GM19455 (cell line): Measurements from ENCODE around the gene ZNF592.
"Not testable (repeated sequence)": the region's sequence is repeated elsewhere in the genome, so short reads cannot be mapped to it uniquely, and the experiment has no call there.

Experiments used
- ATAC-seq: cut with Tn5 transposase; IDR thresholded peaks from one replicate; pipeline ENCODE4 v1.9.1; 2021; ENCODE audit not compliant: unreplicated experiment

ZNF592 gene

DNA sequence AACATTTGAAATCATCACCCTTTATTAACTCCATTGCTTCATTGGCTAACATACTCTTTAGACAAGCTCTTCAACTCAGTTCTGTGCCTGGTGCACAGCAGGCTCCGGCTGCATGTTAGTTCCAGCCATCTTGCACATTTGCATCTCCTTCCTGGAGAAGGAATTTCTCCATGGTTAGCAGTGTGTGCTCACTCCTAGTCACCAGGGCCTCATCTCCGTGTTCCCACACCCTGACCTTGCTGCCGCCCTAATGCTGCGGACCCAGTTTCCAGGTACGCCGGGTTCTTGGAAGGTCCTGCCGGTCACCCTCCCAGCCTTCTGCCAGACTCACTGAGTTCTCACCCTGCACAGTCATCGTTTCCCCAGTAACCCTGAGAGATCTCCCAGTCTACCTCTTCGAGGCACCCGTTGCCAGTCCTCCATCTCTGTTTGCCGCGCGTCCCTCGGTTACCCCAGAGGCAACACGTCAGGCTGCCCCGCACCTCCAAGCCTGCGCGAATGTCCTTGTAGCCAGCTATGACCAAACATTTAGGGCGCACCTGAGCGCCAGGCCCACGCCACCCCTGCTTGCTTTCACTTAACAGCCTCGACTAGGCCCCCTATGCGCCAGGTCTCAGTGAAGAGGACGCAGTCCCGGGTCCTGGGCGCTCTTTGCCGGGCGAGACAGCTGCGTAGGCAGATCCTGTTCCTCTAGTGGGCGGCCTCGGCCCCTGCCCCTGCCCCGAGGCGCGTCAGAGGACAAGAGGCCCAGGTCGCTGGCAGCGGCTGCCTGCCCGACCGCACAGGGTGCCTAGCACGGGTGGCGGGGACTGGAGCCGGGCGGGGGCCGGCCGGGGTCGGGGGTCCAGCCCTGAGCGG, 747 bp upstream of the ZNF592 start:
- peak; percentile 50 for ATAC-seq

DNA sequence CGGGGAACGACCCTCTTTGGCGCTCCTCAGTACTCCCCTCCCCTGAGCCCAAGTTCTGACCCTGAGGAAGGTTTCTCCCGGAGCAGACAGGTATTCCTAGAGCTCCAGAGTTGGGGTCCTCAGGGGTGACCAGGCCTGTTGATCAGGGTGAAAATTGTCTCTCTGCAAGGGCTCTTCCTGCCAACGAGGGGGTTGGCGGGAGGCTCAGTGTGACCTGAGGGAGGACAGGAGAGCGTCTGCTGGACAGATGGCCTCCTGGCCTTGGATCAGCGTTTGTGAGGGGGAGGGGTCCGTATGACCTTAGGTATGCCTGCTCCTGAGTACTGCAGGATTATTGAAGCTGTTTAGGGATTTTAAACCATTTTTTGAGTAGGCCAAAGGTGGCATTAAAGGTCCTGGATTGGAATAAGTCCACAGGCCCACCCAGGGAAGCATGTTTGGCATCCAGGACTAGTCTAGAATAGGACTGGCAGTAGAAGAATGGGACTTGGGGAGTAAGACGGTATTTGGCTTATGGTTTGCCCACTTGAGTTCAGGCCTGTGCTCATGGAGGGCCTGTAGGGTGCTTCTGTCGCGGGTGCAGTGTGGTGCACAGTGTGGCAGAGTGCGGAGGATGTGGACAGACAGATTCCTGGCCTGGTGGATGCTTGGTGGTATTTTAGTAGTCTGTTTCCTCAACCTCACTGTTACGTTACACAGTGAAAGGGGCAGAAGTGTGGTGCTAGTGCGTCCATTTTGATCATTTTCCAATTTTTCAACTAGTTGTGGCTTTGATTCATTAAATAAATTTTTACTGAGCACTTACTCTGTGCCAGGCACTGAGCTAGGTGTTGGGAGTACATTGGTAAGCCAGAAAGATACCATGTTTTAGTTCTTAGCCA, 959 bp downstream of the ZNF592 start:
- peak; percentile 0 for ATAC-seq

DNA sequence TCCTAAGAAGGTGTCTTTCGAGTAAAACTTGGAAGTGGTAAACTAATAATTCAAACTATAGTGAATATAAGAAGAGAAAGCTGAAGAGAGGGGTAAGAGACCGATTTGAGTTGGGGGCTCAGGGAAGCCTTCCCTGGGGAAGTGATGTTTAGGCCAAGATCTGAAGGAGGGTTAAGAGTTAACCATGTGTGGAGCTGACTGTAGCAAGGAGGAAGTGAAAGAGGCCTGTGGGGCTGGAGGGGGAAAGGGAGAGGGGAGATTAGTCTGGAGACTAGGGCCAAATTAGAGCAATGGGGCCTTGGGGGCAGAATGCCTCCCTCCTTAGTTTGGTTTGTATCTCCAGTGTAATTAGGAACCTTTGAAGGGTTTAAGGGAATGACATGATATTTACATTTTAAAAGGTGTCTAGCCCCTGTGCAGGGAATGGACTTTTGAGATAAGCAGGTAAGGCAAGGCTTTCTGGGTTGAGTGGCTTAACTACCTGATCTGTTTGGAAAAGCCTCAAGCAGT, 2.2 kb downstream of the ZNF592 start:
- peak; percentile 23 for ATAC-seq

DNA sequence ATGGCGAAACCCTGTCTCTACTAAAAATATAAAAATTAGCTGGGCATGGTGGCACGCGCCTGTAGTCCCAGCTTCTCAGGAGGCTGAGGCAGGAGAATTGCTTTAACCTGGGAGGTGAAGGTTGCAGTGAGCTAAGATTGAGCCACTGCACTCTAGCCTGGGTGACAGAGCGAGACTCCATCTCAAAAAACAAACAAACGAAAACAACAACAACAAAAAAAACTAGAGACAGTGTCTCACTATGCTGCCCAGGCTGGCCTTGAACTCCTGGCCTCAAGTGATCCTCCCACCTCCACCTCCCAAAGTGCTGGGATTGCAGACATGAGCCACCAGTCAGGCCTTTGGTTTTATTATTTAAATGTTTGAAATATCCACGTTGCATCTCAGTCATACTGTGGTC, 3.3 kb downstream of the ZNF592 start:
- ATAC-seq: not testable (repeated sequence)

DNA sequence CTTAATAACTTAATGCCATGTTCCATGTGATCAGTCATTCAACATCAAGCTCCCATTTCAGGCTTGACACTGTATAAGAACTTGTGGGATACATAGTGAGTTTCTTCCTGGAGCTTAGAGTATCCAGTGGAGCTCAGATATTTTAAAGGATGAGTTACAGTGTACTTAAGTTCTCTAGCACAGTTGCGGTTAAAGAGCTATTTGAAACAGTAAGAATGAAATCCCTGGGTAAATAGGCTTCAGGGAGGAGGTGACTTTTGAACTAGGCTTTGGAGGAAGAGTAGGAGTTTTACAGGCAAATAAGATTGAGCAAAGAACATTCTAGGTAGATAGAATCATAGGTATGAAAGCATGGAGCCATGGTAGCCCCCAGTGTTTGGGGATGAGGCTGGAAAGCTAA, 3.8 kb downstream of the ZNF592 start:
- ATAC-seq: no peak

DNA sequence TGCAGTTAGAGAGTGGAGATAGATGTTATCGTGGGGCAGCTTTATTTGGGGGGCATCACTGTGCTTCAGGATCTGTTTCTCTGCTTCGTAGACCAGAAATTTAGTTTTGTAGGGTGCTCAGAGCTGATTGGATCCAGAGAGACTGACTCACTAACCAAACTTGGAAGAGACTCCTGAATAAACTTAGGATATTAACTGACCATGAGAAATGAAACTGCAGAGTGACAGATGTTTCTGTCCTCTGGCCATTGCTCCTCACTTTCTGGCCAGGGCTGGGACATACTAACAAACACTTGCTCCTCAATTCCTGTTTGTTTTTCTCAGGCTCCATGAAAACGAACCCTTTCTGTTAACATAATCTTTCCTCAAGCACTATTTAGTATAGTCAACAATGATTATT, 4.3 kb downstream of the ZNF592 start:
- ATAC-seq: no peak

DNA sequence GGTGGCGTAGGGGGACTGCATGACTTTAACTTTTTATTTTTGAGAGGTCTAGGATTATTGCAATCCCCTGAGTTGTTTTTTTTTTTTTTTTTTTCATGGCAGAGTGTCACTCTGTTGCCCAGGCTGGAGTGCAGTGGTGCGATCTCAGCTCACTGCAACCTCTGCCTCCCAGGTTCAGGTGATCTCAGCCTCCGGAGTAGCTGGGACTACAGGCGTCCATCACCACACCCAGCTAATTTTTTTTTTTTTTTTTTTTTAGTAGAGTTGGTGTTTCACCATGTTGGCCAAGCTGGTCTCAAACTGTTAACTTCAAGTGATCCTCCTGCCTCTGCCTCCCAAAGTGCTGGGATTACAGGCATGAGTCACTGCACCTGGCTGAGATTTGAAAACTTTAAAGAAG, 6.5 kb downstream of the ZNF592 start:
- not testable (repeated sequence) for ATAC-seq

DNA sequence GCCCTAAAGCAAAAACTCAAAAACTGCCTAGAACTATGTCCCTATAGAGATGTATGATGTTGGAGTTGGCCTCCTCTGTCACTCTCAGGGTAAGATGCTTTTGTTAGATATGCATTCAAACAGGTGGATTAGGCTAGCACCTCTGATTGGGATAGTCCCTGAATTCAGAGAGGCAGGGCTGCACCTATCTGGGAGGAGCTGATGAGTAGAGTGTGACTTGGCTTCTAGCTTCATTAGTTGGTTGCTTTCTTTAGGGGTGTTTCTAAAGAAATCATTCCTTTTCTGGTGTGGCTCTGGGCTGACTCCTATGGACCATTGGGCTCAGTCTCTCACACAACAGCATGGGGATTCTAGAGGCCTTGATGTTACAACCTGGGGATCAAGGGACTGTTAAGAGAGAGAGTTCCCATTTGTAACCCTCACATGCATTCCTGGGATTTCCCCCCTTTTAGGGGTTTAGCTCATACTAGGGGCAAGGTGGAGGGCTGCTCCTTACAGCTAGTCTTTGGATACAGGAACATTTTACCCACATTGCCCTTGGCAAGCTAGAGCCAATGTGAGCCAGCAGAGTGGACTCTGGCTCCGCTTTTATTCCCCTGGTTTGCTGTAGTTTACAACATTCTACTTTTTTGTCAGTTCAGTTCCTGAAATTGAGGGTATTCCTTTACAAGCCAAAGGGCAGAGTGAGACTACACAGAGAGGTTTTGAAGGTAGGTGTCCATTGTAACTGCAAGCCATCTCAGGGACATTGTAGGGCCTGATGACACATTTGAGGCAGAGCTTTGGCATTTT, 7.5 kb downstream of the ZNF592 start:
- no peak for ATAC-seq

DNA sequence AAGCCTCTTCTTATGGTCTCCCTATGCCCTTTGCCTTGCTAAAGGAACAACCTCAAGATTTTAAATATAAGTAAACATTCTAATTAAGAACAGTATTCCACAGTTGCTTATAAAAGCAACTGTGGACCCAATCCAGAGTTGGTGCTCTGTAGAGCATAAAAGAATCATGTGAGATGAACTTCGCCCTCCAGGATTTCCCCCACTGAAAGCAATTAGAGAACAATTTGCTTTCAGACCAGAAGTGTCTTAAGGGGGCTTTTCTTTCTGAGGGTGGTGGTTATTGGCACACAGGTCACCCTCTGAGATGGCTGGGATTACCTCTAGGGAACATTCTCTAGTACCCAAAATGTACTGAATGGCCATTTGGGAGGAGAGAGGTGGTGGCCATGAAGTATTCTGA, 10.6 kb downstream of the ZNF592 start:
- no peak for ATAC-seq

DNA sequence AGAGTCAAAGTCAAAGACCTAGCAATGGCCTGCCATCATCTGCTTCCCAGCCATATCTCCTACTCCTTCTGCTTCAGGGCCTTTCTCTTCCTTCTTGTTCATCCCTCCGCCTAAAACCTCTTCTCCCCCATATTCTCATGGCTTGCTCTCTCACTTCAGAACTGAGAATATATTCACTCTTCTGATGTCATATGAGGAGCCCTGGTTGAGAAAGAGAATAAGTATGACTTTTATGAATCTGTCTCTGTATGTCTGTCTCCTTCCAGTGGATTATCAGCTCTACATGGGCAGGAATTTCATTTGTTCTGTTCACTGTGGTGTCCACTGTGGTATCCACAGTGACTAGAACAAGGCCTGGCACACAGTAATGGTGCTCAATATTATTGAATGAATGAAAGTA, 11.8 kb downstream of the ZNF592 start:
- ATAC-seq: no peak

DNA sequence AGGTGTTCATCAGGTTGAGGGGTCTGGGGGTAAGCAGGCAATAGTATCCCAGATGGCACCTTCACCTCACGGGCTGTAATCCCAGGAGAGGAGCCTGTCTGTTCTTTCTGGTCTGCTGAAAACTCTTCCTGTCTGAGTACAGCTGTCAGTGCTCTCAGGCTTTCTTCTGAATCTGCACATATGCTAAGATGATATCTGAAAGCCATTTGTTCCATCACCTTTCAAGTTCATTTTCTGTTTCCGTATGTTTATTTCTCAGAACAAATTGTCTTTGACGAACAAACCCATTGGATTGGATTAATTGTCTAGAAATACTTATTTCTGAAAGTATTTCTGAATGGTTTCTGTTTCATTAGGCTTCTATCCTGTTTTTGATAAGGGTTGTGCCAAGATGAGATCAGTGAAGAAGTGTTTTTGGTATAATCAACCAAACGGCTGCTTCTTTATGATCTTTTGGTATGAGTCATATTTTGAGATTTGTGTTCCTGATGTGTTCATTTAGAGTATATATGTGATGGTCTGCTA, 13.3 kb downstream of the ZNF592 start:
- peak; percentile 52 for ATAC-seq

DNA sequence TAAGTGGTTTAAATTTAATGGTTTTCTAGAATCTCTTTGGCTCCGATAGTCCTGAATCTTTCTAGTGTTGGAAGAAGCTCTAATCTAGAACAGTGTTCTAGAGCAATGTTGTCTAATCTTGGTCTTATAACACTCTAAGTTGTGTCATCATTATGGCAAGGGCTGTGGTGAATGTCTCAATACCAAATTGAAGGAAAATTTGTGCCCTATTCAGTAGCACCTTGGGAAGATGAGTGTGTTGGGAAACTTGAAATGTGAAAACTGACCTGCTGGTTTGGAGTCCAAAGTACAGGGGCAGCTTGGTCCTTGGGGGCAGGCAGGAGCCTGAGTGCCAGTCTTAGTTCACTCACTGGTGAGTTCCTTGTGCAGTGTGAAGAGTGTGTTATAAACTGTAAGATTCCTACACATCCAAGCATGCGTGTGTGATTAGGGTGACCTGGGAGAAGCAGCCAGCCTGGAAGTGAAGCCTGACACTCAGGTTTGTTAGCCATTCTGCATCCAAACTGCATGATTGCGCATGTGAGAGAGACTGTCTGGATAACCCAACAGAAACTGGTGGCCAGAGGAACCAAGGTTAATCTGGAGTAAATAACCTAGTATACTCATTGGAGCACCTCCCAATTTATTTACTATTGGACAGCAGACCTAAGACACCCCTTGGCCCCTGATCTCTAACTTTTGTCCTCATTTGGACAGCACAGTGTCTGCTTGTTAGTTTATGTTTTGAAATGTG, 14.6 kb downstream of the ZNF592 start:
- ATAC-seq: no peak

DNA sequence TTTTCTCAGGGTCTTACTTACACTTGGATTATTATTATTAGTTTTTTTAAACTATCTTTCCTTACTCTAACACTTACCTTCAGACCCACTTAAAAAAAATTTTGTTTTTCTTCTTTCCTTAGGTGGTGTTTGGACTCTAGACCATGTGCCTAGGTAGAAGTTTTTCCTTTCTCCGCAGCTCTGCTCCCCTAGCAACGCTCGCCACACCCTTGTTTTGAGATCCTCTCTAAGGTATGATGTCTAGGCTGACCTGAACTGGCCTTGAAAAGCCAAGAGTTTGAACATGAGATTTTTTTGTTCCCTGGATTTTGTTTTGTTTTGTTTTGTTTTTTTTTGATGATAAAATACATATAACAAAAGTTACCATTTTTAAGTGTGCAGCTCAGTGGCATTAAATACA, 16.2 kb downstream of the ZNF592 start:
- no peak for ATAC-seq

DNA sequence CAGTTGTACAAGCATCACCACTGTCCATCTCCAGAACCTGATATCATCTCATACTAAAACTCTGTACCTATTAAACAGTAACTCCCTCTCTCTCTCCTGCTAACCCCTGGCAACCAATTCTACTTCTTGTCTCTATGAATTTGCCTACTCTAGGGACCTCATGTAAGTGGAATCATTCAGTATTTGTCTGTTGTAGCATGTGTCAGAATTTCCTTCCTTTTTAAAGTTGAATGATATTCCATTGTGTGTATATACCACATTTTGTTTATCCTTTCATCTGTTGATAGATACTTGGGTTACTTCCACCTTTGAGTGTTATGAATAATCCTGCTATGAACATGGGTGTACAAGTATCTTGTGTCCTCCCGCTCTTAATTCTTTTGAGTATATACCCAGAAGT, 16.6 kb downstream of the ZNF592 start:
- no peak for ATAC-seq

DNA sequence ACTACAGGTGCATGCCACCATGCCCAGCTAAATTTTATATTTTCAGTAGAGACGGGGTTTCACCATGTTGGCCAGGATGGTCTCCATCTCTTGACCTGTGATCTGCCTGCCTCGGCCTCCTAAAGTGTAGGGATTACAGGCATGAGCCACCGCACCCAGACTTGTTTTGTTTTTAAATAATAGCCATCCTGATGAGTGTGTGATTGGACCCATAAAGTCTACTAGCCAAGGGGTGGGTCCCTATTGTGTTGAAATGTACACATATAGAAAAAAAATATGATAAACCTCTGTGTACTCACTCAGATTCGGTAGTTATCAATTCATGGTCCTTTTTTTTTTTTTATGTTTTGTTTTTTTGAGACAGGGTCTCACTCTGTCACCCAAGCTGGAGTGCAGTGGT, 17.3 kb downstream of the ZNF592 start:
- no peak for ATAC-seq

DNA sequence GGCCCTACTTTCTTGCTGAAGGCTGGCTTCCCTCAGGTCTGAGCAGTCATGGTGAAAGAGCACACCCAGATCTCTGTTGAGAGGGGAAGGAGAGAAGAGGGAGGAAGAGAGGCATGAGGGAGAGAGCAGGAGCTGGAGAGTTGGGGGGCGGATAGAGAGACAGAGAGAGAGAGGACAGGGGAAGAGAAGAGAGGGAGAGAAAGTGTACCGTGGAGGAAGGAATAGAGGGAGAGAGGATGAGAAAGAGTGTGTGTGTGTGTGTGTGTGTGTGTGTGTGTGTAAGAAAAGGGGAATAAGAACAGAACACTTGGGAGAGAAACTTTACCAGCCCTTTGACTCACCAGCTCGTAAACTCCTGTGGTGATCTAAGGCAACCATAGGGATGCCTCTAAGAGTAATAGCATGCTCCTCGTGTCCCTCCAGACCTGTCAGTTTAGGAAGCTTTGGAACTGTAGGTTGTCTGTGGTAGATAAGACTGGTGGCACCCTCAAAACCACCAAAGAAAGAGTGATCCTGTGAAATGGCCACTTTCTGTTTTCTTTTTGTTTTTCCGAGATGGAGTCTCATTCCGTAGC, 18.2 kb downstream of the ZNF592 start:
- no peak for ATAC-seq

DNA sequence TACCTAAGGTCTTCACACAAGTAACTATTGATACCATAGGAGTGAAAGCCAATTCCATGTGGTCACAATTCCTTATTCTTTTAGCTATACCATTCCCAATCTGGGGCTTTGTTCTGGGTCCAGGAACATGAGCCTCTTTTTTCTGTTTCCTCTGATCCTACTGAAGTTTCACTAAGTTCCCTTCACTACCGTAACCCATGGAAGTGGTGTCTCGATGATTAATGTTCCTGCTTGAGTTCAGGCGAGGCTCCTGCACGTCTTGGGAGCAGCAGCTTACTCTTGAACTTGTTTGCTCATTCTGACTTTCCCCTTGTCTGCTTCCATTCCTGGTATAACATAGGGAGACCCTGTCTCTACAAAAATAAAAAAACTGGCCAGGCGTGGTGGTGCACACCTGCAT, 23.6 kb downstream of the ZNF592 start:
- ATAC-seq: no peak

DNA sequence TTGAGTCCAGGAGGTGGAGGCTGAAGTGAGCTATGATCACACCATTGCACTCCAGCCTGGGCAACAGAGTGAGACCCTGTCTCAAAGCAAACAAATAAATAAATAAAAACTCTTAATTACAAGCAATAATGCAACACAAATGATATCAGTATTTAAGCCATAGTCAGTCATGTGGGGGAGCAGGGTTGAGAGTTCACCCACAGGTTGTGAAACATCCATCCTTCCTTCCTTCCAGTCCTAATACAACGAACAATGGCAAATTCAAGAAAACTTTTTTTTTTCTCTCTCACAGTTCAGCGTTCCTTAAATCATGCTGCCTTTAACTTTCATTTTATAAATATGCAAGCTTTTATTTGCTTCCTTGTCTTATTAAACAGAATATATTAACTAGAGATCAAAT, 24.1 kb downstream of the ZNF592 start:
- no peak for ATAC-seq

DNA sequence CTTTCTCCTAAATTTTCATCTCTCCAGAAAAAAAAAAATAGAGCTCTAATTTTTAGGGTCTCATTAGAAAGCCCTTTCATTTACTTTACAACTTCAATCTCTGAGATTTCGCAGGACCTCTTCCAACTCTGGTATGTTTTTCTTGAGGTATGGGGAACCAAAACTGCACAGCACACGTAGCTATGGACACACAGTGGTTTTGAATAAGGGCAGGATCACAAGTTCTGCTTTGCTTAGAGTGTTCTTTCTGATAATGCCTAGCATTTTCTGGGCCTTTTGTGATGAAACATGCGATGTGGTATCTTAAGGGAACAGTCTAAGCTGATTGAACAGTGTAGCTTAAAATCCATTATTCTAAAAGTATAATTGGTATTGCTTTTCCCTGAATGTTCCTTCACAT, 25.3 kb downstream of the ZNF592 start:
- ATAC-seq: no peak
